Skeletal muscle tissue (tissue), 4 donors: Measurements from ENCODE around the gene ZNF816. TPM values are rescaled to one million over a fixed set of nuclear protein-coding genes. Genes with fewer than 3 reads are reported as not detected.
A peak's percentile ranks its signal among the peaks of the same experiment; 100 is the strongest.

Experiments
- H3K27ac ChIP-seq: one replicate; pipeline ENCODE4 v1.7.0; 2013; ENCODE audit warnings: mild to moderate bottlenecking, low read depth, low read length, inconsistent platforms
- H3K27me3 ChIP-seq, 3 donors: one replicate each; pipeline ENCODE4 v1.7.0; 2013; ENCODE audit warnings: low read length in 3 of 3; ENCODE audit not compliant: control insufficient read depth in 3 of 3, insufficient read depth in 3 of 3
- H3K36me3 ChIP-seq, 3 donors: one replicate each; pipeline ENCODE4 v1.7.0; 2013; ENCODE audit warnings: low read length in 3 of 3; ENCODE audit not compliant: control insufficient read depth in 3 of 3, insufficient read depth in 3 of 3
- H3K4me1 ChIP-seq, 3 donors: one replicate each; pipeline ENCODE4 v1.7.0; 2013; ENCODE audit warnings: low read length in 3 of 3, mild to moderate bottlenecking in 3 of 3; ENCODE audit not compliant: control insufficient read depth in 3 of 3, insufficient read depth in 3 of 3
- H3K4me3 ChIP-seq, 3 donors: one replicate each; pipeline ENCODE4 v1.7.0; 2013; ENCODE audit warnings: low read length in 3 of 3
- H3K9ac ChIP-seq, 3 donors: one replicate each; pipeline ENCODE4 v1.7.0; 2013; ENCODE audit warnings: low read length in 3 of 3, mild to moderate bottlenecking in 3 of 3, moderate library complexity in 2 of 3, low read depth in 1 of 3
- H3K9me3 ChIP-seq, 3 donors: one replicate each; pipeline ENCODE4 v1.7.0; 2013; ENCODE audit warnings: low read length in 3 of 3; ENCODE audit not compliant: control insufficient read depth in 3 of 3
- total RNA-seq: library from RNA; depleted of rRNA; stranded (reverse); fragments of >200 nt; gene quantifications from one replicate; pipeline ENCODE4 v1.2.3, GENCODE V29; 2014
- donor health status: Osteomylitis.

Gene ZNF816
- total RNA-seq, 1 donor from 2014 or later: 6.8 TPM

GRCh38 chr19:52963247-52963618 is 552 bp upstream of the ZNF816 start:
- peak overlapping the region; percentile 25 for H3K27ac ChIP-seq
- H3K27me3 ChIP-seq: no peaks in the 10 kb centered on the region
- peaks cover 5 to 14% (median 6%) of the 10 kb centered on the region in 3 donors for H3K4me1 ChIP-seq
- peak overlapping the region; percentile 77 to 82 (median 81) for H3K4me3 ChIP-seq
- peaks cover 2 to 11% (median 4%) of the 10 kb centered on the region in 3 donors for H3K9me3 ChIP-seq
- peak overlapping the region; percentile 2 to 74 (median 73) for H3K9ac ChIP-seq
- peaks cover 0 to 10% (median 3%) of the 10 kb centered on the region in 3 donors for H3K36me3 ChIP-seq

GRCh38 chr19:52961981-52962380 is 700 bp downstream of the ZNF816 start:
- H3K9me3 ChIP-seq: peaks cover 1 to 14% (median 5%) of the 10 kb centered on the region in 3 donors
- peaks cover 5 to 14% (median 6%) of the 10 kb centered on the region in 3 donors for H3K4me1 ChIP-seq
- H3K27me3 ChIP-seq: no peaks in the 10 kb centered on the region
- H3K36me3 ChIP-seq: peaks cover 0 to 17% (median 5%) of the 10 kb centered on the region in 3 donors
- H3K4me3 ChIP-seq: peak overlapping the region; percentile 77 to 82 (median 81)
- peak overlapping the region; percentile 66 to 82 (median 79) for H3K9ac ChIP-seq
- peak overlapping the region; percentile 62 for H3K27ac ChIP-seq

GRCh38 chr19:52959613-52960295 is 2.9 kb downstream of the ZNF816 start:
- Histone ChIP-seq H3K9me3 (peaks cover 5 to 15% (median 7%) of the 10 kb centered on the region in 3 donors), H3K9ac (no peak overlapping the region), H3K27ac (no peak overlapping the region), H3K27me3 (no peaks in the 10 kb centered on the region), H3K4me1 (peaks cover 5 to 14% (median 6%) of the 10 kb centered on the region in 3 donors), H3K36me3 (peaks cover 2 to 36% (median 5%) of the 10 kb centered on the region in 3 donors), H3K4me3 (no peak overlapping the region)

GRCh38 chr19:52957591-52957990 is 5.1 kb downstream of the ZNF816 start:
- Histone ChIP-seq H3K27me3 (no peaks in the 10 kb centered on the region), H3K4me1 (peaks cover 0 to 9% (median 3%) of the 10 kb centered on the region in 3 donors), H3K4me3 (no peak overlapping the region), H3K36me3 (peaks cover 5 to 52% (median 11%) of the 10 kb centered on the region in 3 donors), H3K27ac (no peak overlapping the region), H3K9ac (no peak overlapping the region), H3K9me3 (peaks cover 5 to 15% (median 7%) of the 10 kb centered on the region in 3 donors)

GRCh38 chr19:52956917-52957316 is 5.8 kb downstream of the ZNF816 start:
- Histone ChIP-seq H3K27ac (no peak overlapping the region), H3K27me3 (no peaks in the 10 kb centered on the region), H3K36me3 (peaks cover 8 to 59% (median 16%) of the 10 kb centered on the region in 3 donors), H3K9ac (no peak overlapping the region), H3K4me1 (peaks cover 0 to 6% (median 3%) of the 10 kb centered on the region in 3 donors), H3K4me3 (no peak overlapping the region), H3K9me3 (peaks cover 7 to 15% (median 8%) of the 10 kb centered on the region in 3 donors)

GRCh38 chr19:52949422-52949821 is 13.3 kb downstream of the ZNF816 start:
- no peaks in the 10 kb centered on the region for H3K27me3 ChIP-seq
- H3K9ac ChIP-seq: no peak overlapping the region
- peaks cover 12 to 36% (median 30%) of the 10 kb centered on the region in 3 donors for H3K36me3 ChIP-seq

GRCh38 chr19:52948025-52948770 is 14.5 kb downstream of the ZNF816 start:
- H3K27ac ChIP-seq: no peak overlapping the region
- no peak overlapping the region for H3K9ac ChIP-seq
- H3K27me3 ChIP-seq: no peaks in the 10 kb centered on the region
- no peak overlapping the region for H3K4me3 ChIP-seq
- H3K9me3 ChIP-seq: peaks cover 0 to 19% (median 7%) of the 10 kb centered on the region in 3 donors
- H3K4me1 ChIP-seq: peaks cover 0 to 3% (median 0%) of the 10 kb centered on the region in 3 donors
- peaks cover 12 to 29% (median 25%) of the 10 kb centered on the region in 3 donors for H3K36me3 ChIP-seq

More at GRCh38 chr19:52949422-52949821, 13.3 kb downstream of the ZNF816 start:
- no peak overlapping the region for H3K27ac ChIP-seq
- no peak overlapping the region for H3K4me3 ChIP-seq
- peaks cover 0 to 19% (median 7%) of the 10 kb centered on the region in 3 donors for H3K9me3 ChIP-seq
- no peaks in the 10 kb centered on the region for H3K4me1 ChIP-seq

GRCh38 chr19:52946322-52947310 is 16.1 kb downstream of the ZNF816 start:
- peaks cover 0 to 3% (median 2%) of the 10 kb centered on the region in 3 donors for H3K4me1 ChIP-seq
- H3K4me3 ChIP-seq: peak overlapping the region in 1 of 3 donors; percentile 35
- H3K9me3 ChIP-seq: peaks cover 0 to 17% (median 3%) of the 10 kb centered on the region in 3 donors
- H3K9ac ChIP-seq: no peak overlapping the region
- H3K27ac ChIP-seq: no peak overlapping the region
- no peaks in the 10 kb centered on the region for H3K27me3 ChIP-seq
- peaks cover 6 to 16% (median 14%) of the 10 kb centered on the region in 3 donors for H3K36me3 ChIP-seq

- Histone ChIP-seq H3K4me1 (peaks cover 0 to 3% (median 2%) of the 10 kb centered on the region in 3 donors), H3K36me3 (peaks cover 1 to 8% (median 5%) of the 10 kb centered on the region in 3 donors), H3K27me3 (no peaks in the 10 kb centered on the region), H3K4me3 (no peak overlapping the region), H3K27ac (no peak overlapping the region), H3K9me3 (peaks cover 0 to 10% (median 3%) of the 10 kb centered on the region in 3 donors), H3K9ac (no peak overlapping the region)
Measured at GRCh38 chr19:52945652-52946321, 16.9 kb downstream of the ZNF816 start.
